ENCODE results near the gene CMTM7.

GRCh38 chr3:32395496-32395895 lies 3.8 kb downstream of the CMTM7 start:
- TF ChIP-seq POLR2A (IDR thresholded peaks at IDR 0.05) = no peak
- TF ChIP-seq CTCF (IDR thresholded peaks at IDR 0.05) = no peak
